Liver (tissue), 9 donors: ENCODE measurements around the gene ATP8B3. TPM values are rescaled to one million over a fixed set of nuclear protein-coding genes. Genes with fewer than 3 reads are reported as not detected.

Experiments used
- DNase-seq: peaks from one replicate; pipeline ENCODE4 v3.0.0-alpha.2; 2017; ENCODE audit warnings: low spot score
- H3K27ac ChIP-seq, 2 donors: one replicate each; pipeline ENCODE4 v1.7.0; 2013; ENCODE audit warnings: inconsistent platforms in 2 of 2, low read length in 2 of 2, control low read depth in 1 of 2, low read depth in 1 of 2, mild to moderate bottlenecking in 1 of 2
- H3K27me3 ChIP-seq, 4 donors: one replicate each; pipeline versions ENCODE4 v1.6.1 to v1.7.0; 2013; ENCODE audit warnings: low read length in 3 of 4, inconsistent platforms in 1 of 4, mild to moderate bottlenecking in 1 of 4, moderate library complexity in 1 of 4; ENCODE audit not compliant: control insufficient read depth in 4 of 4, insufficient read depth in 4 of 4
- H3K36me3 ChIP-seq, 4 donors: one replicate each; pipeline versions ENCODE4 v1.6.1 to v1.7.0; 2013; ENCODE audit warnings: low read length in 3 of 4, mild to moderate bottlenecking in 3 of 4, low read depth in 1 of 4, moderate library complexity in 1 of 4; ENCODE audit not compliant: control insufficient read depth in 4 of 4, insufficient read depth in 3 of 4
- H3K4me1 ChIP-seq, 4 donors: one replicate each; pipeline versions ENCODE4 v1.6.1 to v1.7.0; 2013; ENCODE audit warnings: low read length in 3 of 4, mild to moderate bottlenecking in 3 of 4, moderate library complexity in 1 of 4; ENCODE audit not compliant: control insufficient read depth in 4 of 4, insufficient read depth in 4 of 4
- H3K4me3 ChIP-seq, 3 donors: one replicate each; pipeline versions ENCODE4 v1.6.1 to v1.7.0; 2013; ENCODE audit warnings: low read length in 3 of 3, control low read depth in 1 of 3, low read depth in 1 of 3, mild to moderate bottlenecking in 1 of 3
- H3K9ac ChIP-seq, 2 donors: one replicate each; pipeline ENCODE4 v1.7.0; 2013; ENCODE audit warnings: low read length in 2 of 2, mild to moderate bottlenecking in 2 of 2, moderate library complexity in 2 of 2, control low read depth in 1 of 2, low read depth in 1 of 2
- H3K9me3 ChIP-seq, 4 donors: one replicate each; pipeline versions ENCODE4 v1.6.1 to v1.7.0; 2013; ENCODE audit warnings: low read length in 3 of 4; ENCODE audit not compliant: control insufficient read depth in 4 of 4
- ATF3 ChIP-seq: IDR thresholded peaks from 2 replicates; pipeline ENCODE4 v1.6.1; 2016; ENCODE audit warnings: antibody characterized with exemption
- CTCF ChIP-seq: fragments of 150-350 bp; IDR thresholded peaks from 2 replicates; pipeline ENCODE4 v1.5.1; 2017; ENCODE audit warnings: improper control_type of control experiment, low read depth, low read length; ENCODE audit not compliant: missing input control
- EGR1 ChIP-seq, 2 donors: IDR thresholded peaks; 2 replicates each; pipeline ENCODE4 v1.6.1; 2016 to 2018; ENCODE audit warnings: antibody characterized with exemption in 2 of 2, low read depth in 2 of 2
- FOXA1 ChIP-seq: IDR thresholded peaks from 2 replicates; pipeline ENCODE4 v1.6.1; 2016; ENCODE audit warnings: antibody characterized with exemption
- FOXA2 ChIP-seq: IDR thresholded peaks from 2 replicates; pipeline ENCODE4 v1.6.1; 2016; ENCODE audit warnings: antibody characterized with exemption
- GABPA ChIP-seq, 2 donors: IDR thresholded peaks in 1 of 2; conservative IDR thresholded peaks in 1 of 2; 2 replicates each; pipeline ENCODE4 v1.6.1; 2016; ENCODE audit warnings: antibody characterized with exemption in 2 of 2, mild to moderate bottlenecking in 1 of 2, moderate library complexity in 1 of 2
- HNF4A ChIP-seq, 2 donors: conservative IDR thresholded peaks; 2 replicates each; pipeline ENCODE4 v1.6.1; 2016; ENCODE audit warnings: antibody characterized with exemption in 2 of 2, mild to moderate bottlenecking in 2 of 2
- HNF4G ChIP-seq: IDR thresholded peaks from 2 replicates; pipeline ENCODE4 v1.6.1; 2016; ENCODE audit warnings: antibody characterized with exemption
- JUND ChIP-seq, 2 donors: IDR thresholded peaks; 2 replicates each; pipeline ENCODE4 v1.6.1; 2016; ENCODE audit warnings: antibody characterized with exemption in 2 of 2
- MAX ChIP-seq: IDR thresholded peaks from 2 replicates; pipeline ENCODE4 v1.6.1; 2016; ENCODE audit warnings: antibody characterized with exemption
- NR2F2 ChIP-seq: IDR thresholded peaks from 2 replicates; pipeline ENCODE4 v1.6.1; 2016; ENCODE audit warnings: antibody characterized with exemption
- RAD21 ChIP-seq, 2 donors: IDR thresholded peaks; 2 replicates each; pipeline ENCODE4 v1.6.1; 2016; ENCODE audit warnings: antibody characterized with exemption in 2 of 2, mild to moderate bottlenecking in 2 of 2
- REST ChIP-seq: IDR thresholded peaks from 2 replicates; pipeline ENCODE4 v1.6.1; 2016; ENCODE audit warnings: antibody characterized with exemption, mild to moderate bottlenecking
- RXRA ChIP-seq, 2 donors: IDR thresholded peaks; 2 replicates each; pipeline ENCODE4 v1.6.1; 2017 to 2018; ENCODE audit warnings: antibody characterized with exemption in 2 of 2, mild to moderate bottlenecking in 1 of 2
- SP1 ChIP-seq: IDR thresholded peaks from 2 replicates; pipeline ENCODE4 v1.6.1; 2018; ENCODE audit warnings: antibody characterized with exemption, mild to moderate bottlenecking
- TAF1 ChIP-seq: conservative IDR thresholded peaks from 2 replicates; pipeline ENCODE4 v1.6.1; 2016; ENCODE audit warnings: antibody characterized with exemption, mild to moderate bottlenecking
- YY1 ChIP-seq: IDR thresholded peaks from 2 replicates; pipeline ENCODE4 v1.6.1; 2016; ENCODE audit warnings: antibody characterized with exemption, mild to moderate bottlenecking
- ZBTB33 ChIP-seq: IDR thresholded peaks from 2 replicates; pipeline ENCODE4 v1.6.1; 2016; ENCODE audit warnings: antibody characterized with exemption
- WGBS: extraction: QIAGEN DNeasy Blood & Tissue Kit; methylation state at CpG from one replicate; pipeline ENCODE4 v1.1.7; 2013; 5-methylcytosine and 5-hydroxymethylcytosine counted together
- polyA plus RNA-seq, 2 donors: library from polyadenylated mRNA; stranded (reverse) in 1 of 2; unstranded in 1 of 2; fragments of 200-250 nt in 1 of 2; fragments of >200 nt in 1 of 2; fragmentation: Nextera tagmentation in 1 of 2; extraction: Ambion mirVana in 1 of 2; gene quantifications; one replicate each; pipeline versions ENCODE4 v1.2.1 to v1.2.3, GENCODE V29; 2013 to 2015
- total RNA-seq, 2 donors: library from RNA; depleted of rRNA; stranded (reverse); fragments of >200 nt; gene quantifications; one replicate each; pipeline ENCODE4 v1.2.3, GENCODE V29; 2014
- donor health status: healthy.
- donor health status: healthy.
- donor health status: healthy.
- donor health status: healthy.
- donor health status: healthy.

The ATP8B3 gene
- total and polyA plus RNA-seq, 4 donors = 0.42 to 3.1 (median 0.52) TPM

DNA sequence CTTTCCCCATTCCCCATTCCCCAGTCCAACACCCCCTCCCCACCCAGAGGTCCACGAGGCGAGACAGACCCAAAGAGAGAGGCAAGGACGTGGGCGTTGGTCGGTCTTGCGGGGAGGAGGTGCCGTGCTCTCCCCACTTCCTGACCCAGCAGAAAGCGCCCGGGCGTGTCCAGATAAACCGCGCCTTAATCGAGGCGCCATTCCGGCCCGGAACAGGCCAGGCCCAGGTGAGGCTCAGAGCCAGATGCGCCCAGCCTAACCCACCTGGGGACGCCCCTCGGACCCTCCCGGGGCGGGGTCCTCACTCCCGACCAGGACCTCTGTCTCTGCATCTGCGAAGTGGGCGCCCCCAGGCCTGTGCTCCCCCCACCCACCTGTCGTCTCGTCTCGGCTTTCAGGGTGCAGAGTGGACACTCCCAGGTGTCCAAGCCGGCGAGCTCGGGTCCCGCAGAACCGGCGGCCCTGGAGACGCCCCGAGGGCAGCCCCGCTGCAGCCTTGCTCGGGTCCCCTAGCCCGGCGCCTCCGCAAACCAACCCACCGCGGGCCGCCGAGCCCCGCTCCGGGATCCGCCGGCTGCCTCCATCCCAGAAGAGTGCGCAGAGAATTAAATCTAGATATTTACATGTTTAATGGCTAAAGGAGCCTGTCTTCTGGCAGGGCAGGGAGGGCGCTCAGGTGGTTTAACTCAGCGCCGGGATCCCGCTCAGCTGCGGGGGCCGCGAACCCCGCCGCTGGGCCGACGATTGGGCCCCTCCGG lies 63.8 kb downstream of the ATP8B3 start:
- H3K4me1 ChIP-seq = peaks cover 0 to 13% (median 7%) of the 10 kb centered on the region in 4 donors
- H3K9ac ChIP-seq = no peak overlapping the region
- DNase-seq = no peak
- no peak overlapping the region for H3K4me3 ChIP-seq
- WGBS = 3% methylated on average over 61 of the region's 61 CpGs
- peaks cover 6 to 28% (median 12%) of the 10 kb centered on the region in 4 donors for H3K27me3 ChIP-seq
- H3K27ac ChIP-seq = no peak overlapping the region
- H3K36me3 ChIP-seq = no peaks in the 10 kb centered on the region
- TF ChIP-seq SP1 (no peak), HNF4A (conservative IDR thresholded peaks at IDR 0.05) (no peak), NR2F2 (no peak), REST (no peak), ZBTB33 (no peak), RAD21 (IDR thresholded peaks at IDR 0.05) (no peak), HNF4G (no peak), JUND (IDR thresholded peaks at IDR 0.05) (no peak), MAX (no peak), RXRA (IDR thresholded peaks at IDR 0.05) (no peak), YY1 (no peak), EGR1 (IDR thresholded peaks at IDR 0.05; ENCODE audit: low read depth in 2 of 2) (no peak), CTCF (no peak), FOXA2 (no peak), FOXA1 (no peak), GABPA (IDR thresholded peaks at IDR 0.05 in 1 of 2, conservative IDR thresholded peaks at IDR 0.05 in 1 of 2) (no peak), TAF1 (no peak), ATF3 (no peak)
- no peaks in the 10 kb centered on the region for H3K9me3 ChIP-seq
